Middle frontal gyrus (tissue), 1 donor: ENCODE results near the gene TMEM50B.
"Not testable (repeated sequence)": the region's sequence is repeated elsewhere in the genome, so short reads cannot be mapped to it uniquely, and the experiment has no call there.

Experiments
- DNase-seq: peaks from one replicate; pipeline ENCODE4 v3.0.0-alpha.2; 2015; ENCODE audit warnings: low spot score; ENCODE audit errors: extremely low spot score

TMEM50B gene

GRCh38 chr21:33479679-33480480 is at the start of gene TMEM50B:
Gene TMEM50B, minus strand, starts transcription at chr21:33479974. Its CDS starts 11,089 bp downstream, at chr21:33468885.
- peak; percentile 91 for DNase-seq

- DNase-seq: no peak
Observed at GRCh38 chr21:33522953-33523349, 43.2 kb upstream of the TMEM50B start.

GRCh38 chr21:33522297-33522952 is 42.7 kb upstream of the TMEM50B start:
- DNase-seq: no peak

- no peak for DNase-seq
Observed at GRCh38 chr21:33518899-33519298, 39.1 kb upstream of the TMEM50B start.

GRCh38 chr21:33514229-33514628 is 34.5 kb upstream of the TMEM50B start:
- no peak for DNase-seq

- DNase-seq: no peak
Observed at GRCh38 chr21:33512481-33512880, 32.7 kb upstream of the TMEM50B start.

- no peak for DNase-seq
Observed at GRCh38 chr21:33511639-33512038, 31.9 kb upstream of the TMEM50B start.

GRCh38 chr21:33510826-33511225 is 31.1 kb upstream of the TMEM50B start:
- no peak for DNase-seq

GRCh38 chr21:33507003-33507402 is 27.2 kb upstream of the TMEM50B start:
- not testable (repeated sequence) for DNase-seq

- no peak for DNase-seq
Observed at GRCh38 chr21:33505833-33506232, 26.1 kb upstream of the TMEM50B start.

- DNase-seq: no peak
Observed at GRCh38 chr21:33496345-33496744, 16.6 kb upstream of the TMEM50B start.

GRCh38 chr21:33495743-33496142 is 16.0 kb upstream of the TMEM50B start:
- no peak for DNase-seq

GRCh38 chr21:33493756-33494155 is 14.0 kb upstream of the TMEM50B start:
- no peak for DNase-seq

GRCh38 chr21:33492571-33492970 is 12.8 kb upstream of the TMEM50B start:
- no peak for DNase-seq

- DNase-seq: peak; percentile 94
Observed at GRCh38 chr21:33491373-33492102, 11.8 kb upstream of the TMEM50B start, which contains the start of gene DNAJC28. Gene DNAJC28, minus strand, starts transcription at chr21:33491716. Its CDS starts 2,323 bp downstream, at chr21:33489393.

GRCh38 chr21:33490991-33491372 is 11.2 kb upstream of the TMEM50B start:
- DNase-seq: no peak

- DNase-seq: no peak
Observed at GRCh38 chr21:33488936-33489335, 9.2 kb upstream of the TMEM50B start.

GRCh38 chr21:33487996-33488395 is 8.2 kb upstream of the TMEM50B start:
- DNase-seq: no peak

- no peak for DNase-seq
Observed at GRCh38 chr21:33481314-33481943, 1.7 kb upstream of the TMEM50B start.

- DNase-seq: no peak
Observed at GRCh38 chr21:33480481-33481103, 818 bp upstream of the TMEM50B start.
